WERI-Rb-1 (cell line): ENCODE data around the gene SPTLC2.
"Not testable (repeated sequence)": the region's sequence is repeated elsewhere in the genome, so short reads cannot be mapped to it uniquely, and the experiment has no call there.

Source experiments
- DNase-seq: peaks from one replicate; pipeline ENCODE4 v3.0.0-alpha.2; 2020
- H3K27ac ChIP-seq: fragments of 250-450 bp; sonication (Bioruptor Pico); 2 replicates; pipeline ENCODE4 v1.5.1; 2020; ENCODE audit warnings: mild to moderate bottlenecking, moderate library complexity
- H3K27me3 ChIP-seq: fragments of 250-450 bp; sonication (Bioruptor Pico); 2 replicates; pipeline ENCODE4 v1.5.1; 2021; ENCODE audit warnings: mild to moderate bottlenecking, low read depth, moderate library complexity; ENCODE audit not compliant: insufficient read depth, severe bottlenecking
- H3K36me3 ChIP-seq: fragments of 250-450 bp; sonication (Bioruptor Pico); 2 replicates; pipeline ENCODE4 v1.5.1; 2020; ENCODE audit warnings: mild to moderate bottlenecking, moderate library complexity
- H3K4me3 ChIP-seq: 2 replicates; pipeline ENCODE4 v1.5.1; 2011; ENCODE audit warnings: low read depth, mild to moderate bottlenecking, control low read depth, low read length
- H3K9me3 ChIP-seq: fragments of 250-450 bp; sonication (Bioruptor Pico); 2 replicates; pipeline ENCODE4 v1.5.1; 2021; ENCODE audit warnings: mild to moderate bottlenecking, moderate library complexity; ENCODE audit not compliant: severe bottlenecking
- TF ChIP-seq, protein P1 (sequence below): IDR thresholded peaks from 2 replicates; pipeline ENCODE4 v1.5.1; 2011; ENCODE audit warnings: low read depth, mild to moderate bottlenecking, control low read depth, inconsistent platforms, low read length

The SPTLC2 gene

GRCh38 chr14:77590845-77591485 is 25.5 kb downstream of the SPTLC2 start:
- H3K4me3 ChIP-seq: no peak overlapping the region
- no peak for DNase-seq
- TF ChIP-seq, protein P1, sequence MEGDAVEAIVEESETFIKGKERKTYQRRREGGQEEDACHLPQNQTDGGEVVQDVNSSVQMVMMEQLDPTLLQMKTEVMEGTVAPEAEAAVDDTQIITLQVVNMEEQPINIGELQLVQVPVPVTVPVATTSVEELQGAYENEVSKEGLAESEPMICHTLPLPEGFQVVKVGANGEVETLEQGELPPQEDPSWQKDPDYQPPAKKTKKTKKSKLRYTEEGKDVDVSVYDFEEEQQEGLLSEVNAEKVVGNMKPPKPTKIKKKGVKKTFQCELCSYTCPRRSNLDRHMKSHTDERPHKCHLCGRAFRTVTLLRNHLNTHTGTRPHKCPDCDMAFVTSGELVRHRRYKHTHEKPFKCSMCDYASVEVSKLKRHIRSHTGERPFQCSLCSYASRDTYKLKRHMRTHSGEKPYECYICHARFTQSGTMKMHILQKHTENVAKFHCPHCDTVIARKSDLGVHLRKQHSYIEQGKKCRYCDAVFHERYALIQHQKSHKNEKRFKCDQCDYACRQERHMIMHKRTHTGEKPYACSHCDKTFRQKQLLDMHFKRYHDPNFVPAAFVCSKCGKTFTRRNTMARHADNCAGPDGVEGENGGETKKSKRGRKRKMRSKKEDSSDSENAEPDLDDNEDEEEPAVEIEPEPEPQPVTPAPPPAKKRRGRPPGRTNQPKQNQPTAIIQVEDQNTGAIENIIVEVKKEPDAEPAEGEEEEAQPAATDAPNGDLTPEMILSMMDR: no peak
- H3K36me3 ChIP-seq: peaks cover 15% of the 10 kb centered on the region
- no peak overlapping the region for H3K27ac ChIP-seq
- no peaks in the 10 kb centered on the region for H3K27me3 ChIP-seq
- H3K9me3 ChIP-seq: no peaks in the 10 kb centered on the region

- Histone ChIP-seq H3K36me3 (peaks cover under 1% of the 10 kb centered on the region; the same call in 1 of the 2 replicates), H3K4me3 (no peak overlapping the region), H3K27ac (no peak overlapping the region), H3K9me3 (no peaks in the 10 kb centered on the region), H3K27me3 (no peaks in the 10 kb centered on the region)
- TF ChIP-seq, protein P1: no peak
- DNase-seq: no peak
These were observed 27.3 kb downstream of the SPTLC2 start for GRCh38 chr14:77589099-77589498.

GRCh38 chr14:77588411-77589025 is 27.9 kb downstream of the SPTLC2 start:
- H3K36me3 ChIP-seq, H3K4me3 ChIP-seq, H3K27ac ChIP-seq, DNase-seq, H3K9me3 ChIP-seq, H3K27me3 ChIP-seq: not testable (repeated sequence)

DNA sequence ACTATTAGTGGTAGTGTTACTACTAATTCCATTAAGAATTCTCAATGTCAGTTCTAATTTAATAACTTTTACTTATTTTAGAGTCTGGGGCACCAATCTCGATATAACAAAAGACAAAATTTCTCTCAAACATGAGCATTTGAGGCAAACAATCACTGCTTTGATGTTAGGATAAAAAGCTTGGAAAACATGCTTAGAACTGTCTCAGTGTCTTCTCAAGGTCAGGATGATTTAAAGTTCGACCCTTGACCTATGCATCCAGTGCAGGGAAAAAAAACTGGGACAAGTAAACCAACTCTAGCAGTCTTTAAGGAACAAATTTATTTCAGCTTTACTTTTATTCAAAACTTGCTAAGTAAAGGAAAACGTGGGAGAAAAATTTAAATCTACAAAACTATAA is 31.1 kb downstream of the SPTLC2 start:
- Histone ChIP-seq H3K9me3 (no peaks in the 10 kb centered on the region), H3K4me3 (no peak overlapping the region), H3K27me3 (no peaks in the 10 kb centered on the region), H3K36me3 (no peaks in the 10 kb centered on the region), H3K27ac (no peak overlapping the region)
- TF ChIP-seq, protein P1: no peak
- DNase-seq: no peak

DNA sequence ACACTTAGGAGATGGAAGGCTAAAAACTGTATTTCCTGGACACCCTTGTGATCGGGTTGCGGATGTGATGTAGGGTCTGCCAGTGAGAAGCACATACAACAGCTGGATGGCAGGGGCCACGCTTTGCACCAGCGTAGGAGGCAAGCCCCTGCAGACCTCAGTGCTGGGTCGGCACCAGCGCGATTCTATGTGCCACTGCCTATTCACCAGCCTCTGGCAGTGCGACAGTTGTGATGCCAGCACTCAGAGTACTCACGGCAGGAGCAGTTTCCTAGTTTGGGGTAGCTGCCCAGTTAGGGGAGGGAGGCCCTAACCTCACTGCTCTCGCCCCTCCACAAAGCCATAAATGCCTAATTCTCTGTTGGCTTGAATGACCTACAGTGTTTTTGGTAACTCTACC is 31.6 kb downstream of the SPTLC2 start:
- Histone ChIP-seq H3K9me3 (no peaks in the 10 kb centered on the region), H3K27ac (no peak overlapping the region), H3K4me3 (no peak overlapping the region), H3K36me3 (no peaks in the 10 kb centered on the region), H3K27me3 (no peaks in the 10 kb centered on the region)
- no peak for DNase-seq
- TF ChIP-seq, protein P1: no peak

- no peak overlapping the region for H3K27ac ChIP-seq
- H3K27me3 ChIP-seq: no peaks in the 10 kb centered on the region
- no peaks in the 10 kb centered on the region for H3K9me3 ChIP-seq
- peaks cover 1% of the 10 kb centered on the region; the same call in 1 of the 2 replicates for H3K36me3 ChIP-seq
- no peak overlapping the region for H3K4me3 ChIP-seq
- TF ChIP-seq, protein P1: no peak
- DNase-seq: no peak
These were observed 32.8 kb downstream of the SPTLC2 start for GRCh38 chr14:77583657-77584056.
